Stimulated activated CD4-positive, alpha-beta T cell treated with anti-CD3 and anti-CD28 coated beads, Interleukin-12 subunit alpha, Interleukin-12 subunit beta, amount 100 ng/mL, for 48 hours (primary cell): ENCODE results near the gene SPDYE17.
"Not testable (repeated sequence)": the region's sequence is repeated elsewhere in the genome, so short reads cannot be mapped to it uniquely, and the experiment has no call there.

Experiments
- DNase-seq, 3 donors: peaks; one replicate each; pipeline ENCODE4 v3.0.0-alpha.2; 2020; ENCODE audit warnings: low read depth in 2 of 3, low spot score in 1 of 3

The SPDYE17 gene

DNA sequence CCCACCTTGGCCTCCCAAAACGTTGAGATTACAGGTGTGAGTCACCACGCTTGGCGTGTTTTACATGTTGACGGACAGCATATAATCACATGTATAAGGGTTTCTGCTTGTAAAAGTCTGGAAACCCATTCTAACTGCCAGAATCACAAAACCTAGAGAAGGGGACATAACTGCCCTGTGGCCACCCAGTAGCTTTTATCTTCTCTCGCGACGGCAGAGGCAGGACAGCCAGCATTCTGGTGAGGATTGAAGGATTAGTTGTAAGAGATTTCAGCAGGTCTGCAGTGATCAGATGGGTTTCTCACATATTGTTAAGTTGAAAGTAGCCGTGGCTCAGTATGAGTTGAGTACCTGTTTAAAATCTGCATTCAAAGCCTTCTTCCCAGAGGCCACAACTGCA, 59.8 kb downstream of the SPDYE17 start:
- not testable (repeated sequence) for DNase-seq
